GM06990 (cell line): ENCODE data around the gene PANX2.
"Not testable (repeated sequence)": the region's sequence is repeated elsewhere in the genome, so short reads cannot be mapped to it uniquely, and the experiment has no call there.

Experiments
- DNase-seq: peaks from one replicate; pipeline ENCODE4 v3.0.0-alpha.2; 2011; ENCODE audit not compliant: insufficient read length; ENCODE audit errors: extremely low read depth
- H3K27me3 ChIP-seq: replicated peaks from 2 replicates; pipeline ENCODE4 v1.6.0; 2011; ENCODE audit warnings: low read length; ENCODE audit not compliant: control insufficient read depth, insufficient read depth
- H3K36me3 ChIP-seq: 2 replicates; pipeline ENCODE4 v1.5.1; 2011; ENCODE audit warnings: low read length; ENCODE audit not compliant: control insufficient read depth, insufficient read depth
- H3K4me3 ChIP-seq: replicated peaks from 2 replicates; pipeline ENCODE4 v1.5.1; 2011; ENCODE audit warnings: low read depth, mild to moderate bottlenecking, control low read depth, low read length
- CTCF ChIP-seq: IDR thresholded peaks from 2 replicates; pipeline ENCODE4 v1.5.1; 2011; ENCODE audit warnings: low read length, control low read depth, mild to moderate bottlenecking, inconsistent platforms; ENCODE audit not compliant: insufficient read depth, poor library complexity, severe bottlenecking

Gene PANX2

GRCh38 chr22:50144005-50144614, 26.4 kb upstream of the PANX2 start:
- no peaks in the 10 kb centered on the region for H3K36me3 ChIP-seq
- no peak for DNase-seq
- no peaks in the 10 kb centered on the region for H3K27me3 ChIP-seq
- H3K4me3 ChIP-seq, result no peak overlapping the region
- TF ChIP-seq CTCF, result peak; percentile 6

GRCh38 chr22:50145721-50146438, 24.7 kb upstream of the PANX2 start:
- TF ChIP-seq CTCF, result no peak

GRCh38 chr22:50146439-50147238, 23.9 kb upstream of the PANX2 start:
- no peak overlapping the region for H3K4me3 ChIP-seq
- H3K27me3 ChIP-seq, result no peaks in the 10 kb centered on the region
- no peak for DNase-seq
- H3K36me3 ChIP-seq, result no peaks in the 10 kb centered on the region
- TF ChIP-seq CTCF, result no peak

More at GRCh38 chr22:50145721-50146438, 24.7 kb upstream of the PANX2 start:
- no peaks in the 10 kb centered on the region for H3K27me3 ChIP-seq
- no peak overlapping the region for H3K4me3 ChIP-seq
- no peaks in the 10 kb centered on the region for H3K36me3 ChIP-seq
- DNase-seq, result no peak

- DNase-seq, H3K36me3 ChIP-seq, H3K27me3 ChIP-seq, H3K4me3 ChIP-seq: not testable (repeated sequence)
These were observed 23.0 kb upstream of the PANX2 start for GRCh38 chr22:50147258-50148165.

- H3K36me3 ChIP-seq, result no peaks in the 10 kb centered on the region
- no peak for TF ChIP-seq CTCF
- no peak for DNase-seq
These were observed 22.4 kb upstream of the PANX2 start for GRCh38 chr22:50148166-50148500.

More at GRCh38 chr22:50148166-50148500, 22.4 kb upstream of the PANX2 start:
- Histone ChIP-seq H3K27me3 (no peaks in the 10 kb centered on the region), H3K4me3 (no peak overlapping the region)
